ENCODE measurements around the gene RPLP2.

The RPLP2 gene

GRCh38 chr11:803770-804598, 5.8 kb upstream of the RPLP2 start:
- DNase-seq (ENCODE audit: low spot score), result no peak

DNA sequence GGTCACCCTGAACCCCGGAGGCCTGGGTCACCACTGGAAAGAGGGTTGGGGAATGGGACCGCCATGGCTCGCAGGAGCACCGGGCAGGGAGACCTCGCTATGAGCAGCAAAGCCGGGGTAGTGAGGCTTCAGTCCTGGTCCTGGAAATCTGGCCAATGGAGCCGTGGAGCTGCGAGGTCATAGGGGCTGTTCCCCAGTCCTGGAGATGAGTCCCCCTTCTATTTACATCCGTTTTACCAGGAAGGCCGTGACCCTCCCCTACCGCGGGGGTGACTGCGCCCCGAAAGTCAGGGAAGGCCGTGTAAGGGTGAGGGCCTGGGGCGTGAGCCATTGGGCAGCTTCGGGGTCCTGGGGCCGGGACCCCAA, 5.2 kb upstream of the RPLP2 start:
- DNase-seq (ENCODE audit: low spot score), result no peak

GRCh38 chr11:808427-809286, 1.1 kb upstream of the RPLP2 start:
- DNase-seq (ENCODE audit: low spot score), result no peak

DNA sequence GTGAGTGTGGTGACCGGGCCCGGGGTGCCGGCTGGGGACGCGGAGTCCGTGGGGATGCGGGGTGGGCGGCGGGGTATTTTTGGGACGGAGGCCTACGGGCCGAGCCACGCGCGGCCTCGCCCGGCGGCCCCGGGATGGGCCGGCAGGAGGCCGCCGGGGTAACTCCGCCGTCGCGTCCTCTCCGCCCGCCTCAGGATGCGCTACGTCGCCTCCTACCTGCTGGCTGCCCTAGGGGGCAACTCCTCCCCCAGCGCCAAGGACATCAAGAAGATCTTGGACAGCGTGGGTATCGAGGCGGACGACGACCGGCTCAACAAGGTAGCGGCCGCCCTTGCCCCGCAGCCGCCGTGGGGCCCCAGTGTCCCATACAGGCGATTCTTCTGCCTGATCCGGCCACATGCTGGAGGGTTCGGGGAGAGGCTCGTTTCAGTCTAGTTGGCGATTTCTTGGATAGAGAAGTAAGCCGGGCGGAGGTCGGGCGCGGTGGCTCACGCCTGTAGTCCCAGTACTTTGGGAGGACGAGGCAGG, 337 bp downstream of the RPLP2 start:
- no peak for DNase-seq (ENCODE audit: low spot score)

DNA sequence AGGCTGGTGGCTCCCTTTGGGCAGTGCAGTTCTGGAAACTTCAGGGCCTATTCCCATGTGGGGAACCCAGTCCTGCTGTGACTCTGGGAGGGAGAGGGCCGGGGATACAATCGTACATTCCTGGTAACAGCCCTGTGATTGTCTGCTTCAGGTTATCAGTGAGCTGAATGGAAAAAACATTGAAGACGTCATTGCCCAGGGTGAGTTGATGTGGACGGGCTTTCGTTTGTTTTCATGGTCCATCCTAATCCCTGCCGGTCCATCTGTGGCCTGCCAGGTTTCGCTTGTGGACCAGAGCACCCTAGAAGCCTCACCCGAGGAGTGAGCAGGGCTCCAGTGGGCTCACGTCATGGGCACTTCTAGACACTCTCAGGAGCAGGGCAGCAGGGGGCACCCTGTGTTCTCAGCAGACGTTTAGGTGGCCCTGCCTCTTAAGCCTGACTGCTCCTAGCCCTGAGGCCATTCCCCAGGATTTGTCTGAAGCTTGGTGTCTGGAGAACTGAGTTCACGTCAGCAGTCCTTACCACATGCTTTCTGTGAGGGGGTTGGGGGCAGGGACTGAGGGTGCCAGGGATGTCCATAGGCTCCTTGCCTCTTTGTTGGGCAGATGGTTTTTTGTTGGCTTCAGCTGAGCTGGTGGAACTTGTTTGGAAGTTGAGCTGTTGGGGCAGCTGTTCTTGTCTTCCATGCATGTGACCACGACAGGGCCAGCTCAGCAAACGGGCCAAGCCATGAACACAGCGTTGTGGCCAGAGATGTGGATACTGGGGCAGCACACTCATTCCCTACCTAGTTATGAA, 1.9 kb downstream of the RPLP2 start:
- DNase-seq (ENCODE audit: low spot score), result no peak

DNA sequence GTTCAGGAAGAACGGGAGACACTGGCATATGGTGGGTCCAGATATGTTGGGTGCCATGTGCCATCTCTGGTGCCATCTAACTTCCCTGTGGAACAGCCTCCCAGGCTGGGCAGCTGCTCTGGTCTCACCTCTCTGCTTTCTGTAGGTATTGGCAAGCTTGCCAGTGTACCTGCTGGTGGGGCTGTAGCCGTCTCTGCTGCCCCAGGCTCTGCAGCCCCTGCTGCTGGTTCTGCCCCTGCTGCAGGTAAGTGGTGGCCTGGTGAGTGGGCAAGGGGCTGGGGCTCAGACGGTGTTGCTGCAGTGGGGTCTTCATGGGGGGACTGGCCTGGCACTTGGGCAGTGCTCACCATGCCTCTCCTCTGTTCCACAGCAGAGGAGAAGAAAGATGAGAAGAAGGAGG, 2.6 kb downstream of the RPLP2 start:
- no peak for DNase-seq (ENCODE audit: low spot score)

GRCh38 chr11:813072-813455, 3.3 kb downstream of the RPLP2 start:
- DNase-seq (ENCODE audit: low spot score), result no peak

- no peak for DNase-seq (ENCODE audit: low spot score)
These were observed 3.8 kb downstream of the RPLP2 start for GRCh38 chr11:813456-814096.

GRCh38 chr11:815675-816432, 6.1 kb downstream of the RPLP2 start:
- DNase-seq (ENCODE audit: low spot score), result no peak

- no peak for DNase-seq (ENCODE audit: low spot score)
These were observed 6.6 kb downstream of the RPLP2 start for GRCh38 chr11:816433-816779.

DNA sequence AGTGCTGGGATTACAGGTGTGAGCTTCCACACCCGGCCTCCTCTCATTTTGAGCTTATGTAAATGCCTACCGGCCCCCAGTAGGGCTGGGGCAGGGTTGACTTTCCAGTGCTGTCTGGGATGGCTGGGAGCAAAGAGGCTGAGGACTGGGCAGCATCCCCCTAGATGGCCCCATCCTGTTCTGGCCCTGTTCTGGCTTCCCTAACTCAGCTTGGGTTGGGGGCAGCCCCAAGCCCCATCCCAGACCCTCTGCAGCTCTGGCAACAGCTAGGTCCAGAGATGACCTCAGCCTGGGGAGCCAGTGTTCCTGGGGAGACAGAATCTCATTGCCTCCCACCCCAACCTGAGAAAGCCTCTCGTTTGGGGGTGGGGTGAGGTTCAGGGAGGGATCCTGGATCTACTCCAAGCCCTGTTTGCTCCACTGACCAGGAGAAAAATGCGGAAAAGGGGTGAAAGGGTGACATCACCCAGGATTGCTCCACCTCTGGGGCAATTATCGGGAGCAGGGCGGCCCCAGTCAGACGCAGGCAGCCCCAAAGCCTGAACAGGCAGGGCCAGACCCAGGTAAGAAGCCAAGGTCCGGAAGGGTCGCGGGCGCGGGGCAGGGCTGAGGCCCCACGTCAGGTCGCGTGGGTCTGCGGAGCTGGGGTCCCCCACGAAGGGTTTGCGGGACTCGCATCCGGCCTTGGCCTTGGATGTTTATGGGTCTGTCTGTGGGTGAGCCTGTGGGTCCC, 8.8 kb downstream of the RPLP2 start, which contains the start of gene PNPLA2:
PNPLA2 (plus strand) TSS at position 519 of the 733 bp plus-strand sequence. CDS start 805 bp downstream, outside the sequence.
- DNase-seq (ENCODE audit: low spot score), result peak; percentile 67

GRCh38 chr11:819129-819931, 9.6 kb downstream of the RPLP2 start:
- peak; percentile 89 for DNase-seq (ENCODE audit: low spot score)

- peak; percentile 73 for DNase-seq (ENCODE audit: low spot score)
These were observed 10.3 kb downstream of the RPLP2 start for GRCh38 chr11:819943-820649.

GRCh38 chr11:820655-821511, 11.1 kb downstream of the RPLP2 start:
- DNase-seq (ENCODE audit: low spot score), result peak; percentile 89

DNA sequence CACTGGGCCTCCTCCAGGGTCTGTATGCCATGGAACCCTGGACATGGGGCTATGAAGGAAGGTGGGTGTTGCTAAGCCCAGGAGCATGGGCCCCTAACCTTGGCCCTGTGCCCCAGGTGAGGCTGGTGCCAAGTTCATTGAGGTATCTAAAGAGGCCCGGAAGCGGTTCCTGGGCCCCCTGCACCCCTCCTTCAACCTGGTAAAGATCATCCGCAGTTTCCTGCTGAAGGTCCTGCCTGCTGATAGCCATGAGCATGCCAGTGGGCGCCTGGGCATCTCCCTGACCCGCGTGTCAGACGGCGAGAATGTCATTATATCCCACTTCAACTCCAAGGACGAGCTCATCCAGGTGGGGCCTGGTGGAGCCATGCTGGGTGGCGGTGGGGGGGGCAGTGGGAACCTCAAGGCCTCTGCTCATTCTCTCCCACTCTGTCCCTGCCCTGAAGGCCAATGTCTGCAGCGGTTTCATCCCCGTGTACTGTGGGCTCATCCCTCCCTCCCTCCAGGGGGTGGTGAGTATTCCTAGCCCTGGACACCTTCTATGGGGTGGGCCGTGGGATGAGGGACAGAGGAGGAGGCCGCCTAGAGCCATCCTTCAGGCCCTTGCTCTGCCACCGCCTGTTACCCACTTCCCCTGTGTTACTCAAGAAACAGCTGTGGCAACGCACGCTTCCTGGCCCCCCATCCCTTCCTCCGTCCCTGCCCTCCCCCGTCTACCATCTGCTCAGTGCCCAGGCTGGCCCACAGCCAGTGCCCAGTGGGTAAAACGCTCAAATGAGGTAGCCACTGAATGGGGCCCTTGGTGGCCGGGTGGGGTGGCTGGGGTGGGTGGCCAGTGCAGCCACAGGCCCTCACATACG, 12.0 kb downstream of the RPLP2 start:
- DNase-seq (ENCODE audit: low spot score), result no peak

DNA sequence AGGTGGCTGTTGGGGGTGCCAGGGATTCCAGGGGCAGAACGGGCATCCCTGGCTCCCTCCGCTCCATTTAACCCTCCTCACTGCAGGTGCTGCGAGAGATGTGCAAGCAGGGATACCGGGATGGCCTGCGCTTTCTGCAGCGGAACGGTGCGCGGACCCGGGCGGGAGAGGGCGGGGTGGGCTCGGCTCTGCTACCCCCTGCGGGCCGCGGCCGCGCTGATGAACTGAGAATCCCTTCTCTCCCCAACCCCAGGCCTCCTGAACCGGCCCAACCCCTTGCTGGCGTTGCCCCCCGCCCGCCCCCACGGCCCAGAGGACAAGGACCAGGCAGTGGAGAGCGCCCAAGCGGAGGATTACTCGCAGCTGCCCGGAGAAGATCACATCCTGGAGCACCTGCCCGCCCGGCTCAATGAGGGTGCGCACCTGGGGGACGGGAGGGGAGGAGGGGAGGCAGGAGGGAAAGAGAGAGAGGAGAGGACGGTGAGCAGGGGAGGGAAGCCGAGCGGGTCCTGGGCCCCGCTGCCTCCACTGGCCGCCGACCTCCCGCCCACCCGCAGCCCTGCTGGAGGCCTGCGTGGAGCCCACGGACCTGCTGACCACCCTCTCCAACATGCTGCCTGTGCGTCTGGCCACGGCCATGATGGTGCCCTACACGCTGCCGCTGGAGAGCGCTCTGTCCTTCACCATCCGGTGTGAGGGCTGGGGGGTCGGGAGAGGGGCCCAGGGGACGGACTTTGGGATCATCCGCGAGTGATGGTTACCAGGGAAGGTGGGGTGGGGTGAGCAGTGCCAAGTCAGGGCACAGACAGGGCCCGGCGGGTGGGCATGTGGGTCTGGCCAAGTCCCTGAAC, 13.9 kb downstream of the RPLP2 start:
- DNase-seq (ENCODE audit: low spot score), result no peak

Measured in hepatic stellate cell (primary cell).